Testis (tissue), 2 donors: ENCODE measurements around the gene CREB3L1.

ENCODE experiments used
- CTCF ChIP-seq, 3 experiments: fragments of 450-650 bp in 2 of 3; fragments of 200-600 bp in 1 of 3; sonication (generic) in 1 of 3; IDR thresholded peaks; one replicate each; pipeline ENCODE4 v1.5.1; 2016 to 2019; ENCODE audit warnings: antibody characterized with exemption in 3 of 3, mild to moderate bottlenecking in 2 of 3, moderate library complexity in 1 of 3
- POLR2A ChIP-seq: fragments of 450-650 bp; IDR thresholded peaks from one replicate; pipeline ENCODE4 v1.6.1; 2017; ENCODE audit warnings: antibody characterized with exemption, mild to moderate bottlenecking, moderate library complexity

DNA sequence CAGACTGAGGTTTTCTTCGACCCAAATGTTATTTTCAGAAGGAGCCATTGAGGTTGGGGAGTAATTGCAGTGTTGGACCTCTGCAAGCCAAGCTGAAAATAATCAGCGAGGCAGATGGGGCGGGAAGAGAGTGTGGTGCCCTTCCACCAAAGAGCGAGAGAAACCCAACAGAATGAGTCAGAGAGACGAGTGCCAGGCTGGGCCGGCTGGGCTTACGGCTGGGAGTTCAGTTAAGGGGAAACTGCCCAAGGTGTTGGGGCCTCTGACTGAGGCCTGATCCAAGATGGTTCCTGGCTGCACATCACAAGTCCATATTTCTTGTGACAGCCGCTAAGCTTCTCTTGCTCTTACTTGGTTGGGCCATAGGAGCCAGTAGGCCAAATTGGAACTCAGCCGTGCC lies 30.4 kb upstream of the CREB3L1 start:
- no peak for TF ChIP-seq CTCF (IDR thresholded peaks at IDR 0.05)
- TF ChIP-seq POLR2A = no peak
